HG03064 (cell line): Measurements from ENCODE around the gene SSBP3.

ENCODE experiments used
- ATAC-seq: cut with Tn5 transposase; IDR thresholded peaks from one replicate; pipeline ENCODE4 v1.9.1; 2021; ENCODE audit warnings: low read depth; ENCODE audit not compliant: unreplicated experiment

Gene SSBP3

DNA sequence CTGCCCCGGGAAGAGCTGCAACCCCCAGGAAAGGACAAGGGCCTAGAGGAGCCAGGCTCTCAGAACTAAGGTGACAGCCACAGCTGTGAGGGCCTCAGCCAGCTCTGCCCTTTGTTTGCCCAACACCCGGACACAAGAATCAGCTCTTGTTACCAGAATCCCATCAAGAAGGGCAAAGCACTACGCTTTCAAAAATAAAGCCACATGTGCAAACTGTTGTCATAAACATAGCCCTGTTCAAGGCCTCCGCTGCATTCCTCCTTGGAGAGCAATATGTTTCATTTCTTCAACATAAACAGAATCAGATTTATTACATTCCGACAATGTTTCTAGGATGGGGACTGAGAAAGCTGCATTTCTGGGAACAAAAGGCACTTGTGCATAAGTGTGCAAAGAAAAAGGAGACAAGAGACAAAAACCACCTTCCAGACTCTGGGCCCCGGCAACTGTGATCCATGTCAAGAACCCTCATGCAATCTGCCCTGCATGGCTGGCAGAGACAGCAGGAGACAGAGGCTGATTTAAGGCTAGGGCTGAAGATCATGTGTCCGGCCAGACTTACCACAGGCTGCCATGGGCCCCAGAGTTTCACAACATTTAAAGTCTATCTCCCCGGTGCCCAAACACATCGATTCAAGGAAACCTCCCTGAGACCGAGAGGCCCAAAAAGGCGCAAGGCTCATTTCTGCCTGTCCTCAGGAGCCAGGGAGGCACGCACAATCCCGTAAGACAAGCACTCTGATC lies 71.0 kb downstream of the SSBP3 start:
- no peak for ATAC-seq

DNA sequence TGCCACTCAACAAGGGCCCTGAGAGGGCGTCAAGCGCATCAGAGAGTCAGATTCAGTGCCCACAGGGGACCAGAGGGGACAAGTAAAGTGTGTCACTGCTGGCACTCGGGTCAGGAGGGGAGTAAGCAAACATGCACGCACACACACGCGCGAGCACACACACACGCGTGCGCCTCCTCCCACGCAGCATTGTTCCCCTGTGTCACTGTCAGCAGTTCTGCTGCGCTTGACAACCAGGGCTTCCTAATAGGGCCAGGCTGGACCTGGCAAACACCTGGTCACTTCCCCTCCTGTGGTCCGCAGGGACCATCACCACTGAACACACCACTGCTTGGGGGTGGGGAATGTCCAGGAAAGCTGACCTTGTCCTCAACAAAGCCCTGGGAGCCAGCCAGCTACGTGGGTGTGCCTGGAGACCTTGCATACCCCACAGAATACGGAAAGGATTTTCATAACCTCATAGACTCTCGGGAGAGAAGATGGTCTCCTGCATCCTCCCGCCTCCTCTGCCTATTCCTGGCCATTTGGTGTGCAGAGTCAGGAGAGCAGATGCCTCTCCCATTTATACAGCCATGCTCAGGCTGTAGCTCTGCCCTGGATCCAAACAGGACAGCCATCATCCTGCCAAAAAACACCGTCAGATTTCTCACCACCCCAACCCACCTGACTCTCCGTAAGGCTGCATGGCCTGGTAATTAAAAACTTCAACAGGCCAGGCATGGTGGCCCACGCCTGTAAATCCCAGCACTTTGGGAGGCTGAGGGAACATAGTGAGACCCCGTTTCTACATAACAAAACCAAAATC lies 73.2 kb downstream of the SSBP3 start:
- no peak for ATAC-seq

DNA sequence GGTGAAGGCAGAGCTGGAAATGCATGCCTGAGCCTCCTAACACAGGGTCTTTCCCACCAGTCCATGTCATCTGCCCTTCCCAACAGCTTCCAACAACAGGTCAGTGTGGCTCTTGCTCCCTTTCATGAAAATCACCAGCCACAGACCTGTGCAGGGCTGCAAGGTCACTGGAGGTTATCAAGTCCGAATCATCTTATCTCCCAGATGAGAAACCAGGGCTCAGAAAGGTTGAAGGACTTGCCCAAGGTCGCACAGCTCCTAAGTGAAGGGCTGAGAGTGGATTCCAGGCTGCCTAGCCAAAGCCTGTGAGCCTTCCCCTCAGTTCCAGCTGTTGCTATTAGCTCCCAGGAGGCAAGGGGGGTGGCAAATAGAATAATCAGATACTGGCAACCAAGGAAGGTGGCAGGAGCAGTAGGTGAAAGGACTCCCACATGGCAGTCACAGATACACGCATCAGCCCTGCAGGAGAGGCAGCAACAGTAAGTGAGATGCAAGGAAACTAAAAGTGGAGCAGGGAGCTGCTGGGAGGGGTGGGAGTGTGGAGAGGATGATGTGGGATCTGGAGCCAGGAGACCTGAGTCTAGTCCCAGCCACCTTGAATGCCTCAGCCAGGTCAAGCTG lies 74.2 kb downstream of the SSBP3 start:
- ATAC-seq: no peak

GRCh38 chr1:54331091-54331772 lies 75.0 kb downstream of the SSBP3 start:
- no peak for ATAC-seq

GRCh38 chr1:54329312-54330003 lies 76.7 kb downstream of the SSBP3 start:
- no peak for ATAC-seq

DNA sequence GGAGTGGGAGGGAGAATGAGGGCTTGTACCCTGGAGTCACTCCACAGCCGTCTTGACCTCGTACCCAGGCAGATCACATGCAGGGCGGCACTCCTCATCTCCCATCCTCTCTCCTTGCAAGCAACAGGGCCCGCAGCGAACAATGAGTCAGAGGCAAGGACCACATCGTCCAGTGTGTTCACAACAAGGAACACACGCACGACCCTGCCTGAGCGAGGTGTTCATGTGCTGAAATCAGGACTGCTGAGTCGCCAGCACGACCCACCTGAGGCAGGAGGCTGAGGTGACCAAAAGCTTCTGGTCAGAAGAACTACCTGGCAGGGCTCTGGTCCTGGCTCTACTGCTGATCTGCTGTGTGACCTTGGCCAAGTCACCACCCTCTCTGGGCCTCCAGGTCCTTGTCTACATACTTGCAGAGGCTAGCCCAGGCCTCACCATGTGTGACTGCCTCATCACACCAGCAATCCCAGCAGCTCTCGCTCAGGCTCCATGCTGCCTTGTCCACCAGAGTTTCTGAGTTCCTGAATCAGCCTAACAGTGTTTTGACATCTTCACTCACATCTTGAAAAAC lies 78.0 kb downstream of the SSBP3 start:
- ATAC-seq: no peak

DNA sequence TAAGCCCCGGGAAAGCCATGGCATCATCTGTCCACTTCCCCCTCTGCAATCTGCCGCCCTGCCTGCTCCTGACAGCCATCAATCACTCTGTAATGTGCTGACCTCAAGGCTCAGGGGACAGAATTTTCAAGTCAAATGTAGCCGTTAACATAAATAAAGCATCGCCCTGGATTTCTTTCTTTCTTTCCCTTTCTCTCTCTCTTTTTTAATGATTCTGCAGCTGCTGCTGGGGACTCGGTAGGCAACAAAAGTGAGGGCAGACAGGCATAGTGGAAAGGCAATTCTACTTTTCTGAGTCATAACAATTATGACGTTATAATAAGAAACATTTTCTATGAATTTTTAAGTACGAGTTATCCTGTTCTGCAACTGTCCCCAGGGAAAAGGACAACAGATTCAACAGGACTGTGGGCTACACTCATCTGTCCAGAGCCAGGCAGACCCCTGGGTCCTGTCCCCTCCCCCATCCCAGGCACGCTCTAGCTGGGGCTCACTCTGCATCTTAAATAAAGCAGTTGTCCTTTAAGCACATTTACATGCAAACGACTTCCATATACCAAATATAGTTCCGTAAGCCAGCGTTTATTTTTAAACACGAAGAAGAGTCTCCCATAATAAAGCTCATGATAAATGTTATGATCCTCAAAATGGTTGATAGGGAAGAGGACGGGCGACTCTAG lies 78.7 kb downstream of the SSBP3 start:
- ATAC-seq: no peak

DNA sequence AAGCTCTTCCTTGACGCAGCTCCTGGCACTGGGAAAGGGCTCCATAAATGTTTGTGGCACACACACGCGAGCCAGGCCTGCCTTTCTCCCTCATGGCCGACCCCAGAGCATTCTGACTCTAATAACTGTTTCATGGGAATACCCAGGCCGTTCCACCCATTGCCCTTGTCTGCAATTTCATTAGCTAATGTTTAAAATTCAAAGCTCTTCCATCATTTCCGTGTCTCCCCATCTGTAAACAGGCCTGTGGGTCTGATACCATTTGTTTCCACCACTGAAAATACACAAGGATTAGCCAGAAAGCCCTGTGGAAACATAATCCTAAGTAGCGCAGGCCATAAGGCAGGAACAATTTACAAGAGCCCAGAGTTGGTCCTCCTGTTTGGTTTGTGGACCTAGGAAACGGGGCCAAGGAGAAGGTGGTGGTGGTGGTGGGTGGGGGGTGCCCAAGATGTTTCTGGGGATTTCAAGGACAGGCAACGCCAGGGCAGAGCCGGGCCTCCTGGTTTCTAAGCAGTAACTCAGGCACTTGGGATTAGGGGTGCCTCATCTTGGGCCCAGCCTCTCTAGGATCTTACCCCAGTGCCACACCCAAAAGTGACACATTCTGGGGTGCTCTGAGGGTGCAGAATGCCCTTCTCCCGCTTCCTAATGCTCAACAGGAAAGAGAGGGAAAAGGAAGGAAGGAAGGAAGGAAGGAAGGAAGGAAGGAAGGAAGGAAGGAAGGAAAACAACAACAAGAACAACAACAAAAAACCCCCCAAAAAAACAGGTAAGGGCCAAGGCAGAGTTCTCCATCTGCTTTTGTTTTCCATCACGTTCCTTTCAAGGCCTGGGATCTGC lies 79.4 kb downstream of the SSBP3 start:
- no peak for ATAC-seq

DNA sequence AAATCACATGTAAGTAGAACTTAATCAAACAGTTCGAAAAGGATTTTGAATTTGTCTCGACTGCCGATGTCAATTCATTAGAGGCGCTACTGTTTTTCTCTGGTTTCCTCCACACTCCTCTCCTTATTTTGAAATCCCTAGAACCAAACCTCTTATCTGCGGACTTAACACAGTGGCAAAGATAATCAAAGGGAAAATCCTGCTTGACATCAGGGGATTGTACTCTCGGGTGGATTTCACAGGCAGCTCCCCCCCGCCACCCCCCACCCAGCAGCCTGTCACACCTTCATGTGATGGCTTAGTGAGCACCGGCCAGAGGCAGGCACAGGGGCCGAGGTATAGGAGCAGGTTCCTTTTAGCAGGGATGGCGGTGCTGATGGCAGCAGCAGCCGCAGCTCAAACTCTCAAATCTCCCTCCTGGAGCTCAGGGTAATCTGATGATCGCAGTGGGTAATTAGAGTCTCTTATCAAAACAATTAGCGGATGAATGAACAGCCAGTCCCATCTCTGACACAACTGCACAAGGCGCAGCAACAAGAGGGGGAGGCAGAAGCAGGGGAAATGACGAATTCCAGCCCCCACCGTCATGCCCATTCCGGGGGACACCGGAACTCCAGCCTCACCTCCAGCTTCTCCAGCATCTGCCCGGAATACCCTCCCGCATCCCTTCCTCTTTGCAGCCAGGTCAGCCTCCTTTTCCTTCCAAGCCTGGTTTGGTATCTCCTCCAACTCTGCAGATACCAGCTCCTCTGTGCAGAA lies 80.3 kb downstream of the SSBP3 start:
- ATAC-seq: no peak

- ATAC-seq: no peak
Observed at GRCh38 chr1:54325284-54325683, 80.9 kb downstream of the SSBP3 start.

DNA sequence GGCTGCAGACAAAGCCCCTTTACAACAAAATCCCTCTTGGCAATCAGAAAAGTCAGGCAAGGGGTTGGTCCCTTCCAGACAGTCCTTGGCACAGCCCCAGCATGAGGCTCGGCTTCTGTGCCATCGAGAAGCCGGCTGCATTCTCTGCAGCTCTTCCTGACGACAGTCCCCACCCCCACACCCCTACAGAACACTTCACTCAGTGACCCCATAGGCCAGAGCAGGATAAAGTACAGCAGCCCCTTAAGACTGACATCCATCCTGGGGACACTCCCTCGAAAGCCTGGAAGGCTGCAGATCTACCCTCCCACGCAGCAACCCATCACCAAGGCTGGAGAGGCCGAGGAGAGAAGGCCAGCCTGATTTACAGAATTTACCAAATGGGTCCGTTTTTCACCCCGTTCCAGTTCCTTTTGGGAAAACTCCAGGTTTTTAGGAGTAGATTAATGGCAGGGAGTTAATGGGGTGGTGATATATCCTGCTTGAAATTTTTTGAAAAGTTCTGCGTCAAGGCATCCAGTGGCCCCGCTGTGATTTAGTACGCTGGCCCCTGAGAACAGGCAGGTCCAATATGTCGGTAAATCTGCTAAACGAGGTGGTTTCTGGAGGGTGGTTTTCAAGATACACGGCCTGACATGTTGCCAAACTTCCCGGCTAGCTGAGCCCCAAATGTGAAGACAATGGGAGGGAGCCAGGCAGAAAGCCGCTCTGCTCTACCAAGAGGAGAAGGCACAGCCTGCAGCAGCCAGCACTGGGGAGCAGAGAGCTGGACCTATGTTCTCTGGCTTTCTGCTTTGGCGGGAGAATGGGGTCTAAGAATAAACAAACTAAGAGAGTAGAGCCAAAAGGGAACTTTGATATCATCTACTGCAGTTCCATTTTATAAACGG lies 81.7 kb downstream of the SSBP3 start:
- ATAC-seq: no peak

- ATAC-seq: no peak
Observed at GRCh38 chr1:54323921-54324250, 82.3 kb downstream of the SSBP3 start.

- ATAC-seq: no peak
Observed at GRCh38 chr1:54323324-54323739, 82.9 kb downstream of the SSBP3 start.

- no peak for ATAC-seq
Observed at GRCh38 chr1:54318246-54318814, 87.9 kb downstream of the SSBP3 start.

- no peak for ATAC-seq
Observed at GRCh38 chr1:54317084-54317483, 89.1 kb downstream of the SSBP3 start.

DNA sequence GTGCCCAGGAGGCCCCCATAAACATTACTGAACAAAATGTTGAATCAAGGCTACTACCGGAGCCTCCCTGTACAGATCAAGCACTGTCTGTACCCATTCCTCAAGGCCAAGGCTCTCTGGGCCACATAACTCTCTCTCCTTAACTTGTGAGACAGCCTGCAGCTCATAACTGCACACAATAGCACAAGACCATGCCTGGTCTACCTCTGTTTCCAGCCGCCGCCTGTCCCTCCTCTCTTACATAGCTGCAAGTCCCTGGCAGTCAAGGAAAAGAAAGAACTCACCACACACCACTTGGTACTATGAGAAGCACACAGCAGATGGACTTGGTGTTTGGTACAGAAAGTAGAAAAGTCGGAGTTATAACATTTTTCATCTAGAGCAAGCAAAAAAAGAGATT lies 91.1 kb downstream of the SSBP3 start:
- no peak for ATAC-seq

DNA sequence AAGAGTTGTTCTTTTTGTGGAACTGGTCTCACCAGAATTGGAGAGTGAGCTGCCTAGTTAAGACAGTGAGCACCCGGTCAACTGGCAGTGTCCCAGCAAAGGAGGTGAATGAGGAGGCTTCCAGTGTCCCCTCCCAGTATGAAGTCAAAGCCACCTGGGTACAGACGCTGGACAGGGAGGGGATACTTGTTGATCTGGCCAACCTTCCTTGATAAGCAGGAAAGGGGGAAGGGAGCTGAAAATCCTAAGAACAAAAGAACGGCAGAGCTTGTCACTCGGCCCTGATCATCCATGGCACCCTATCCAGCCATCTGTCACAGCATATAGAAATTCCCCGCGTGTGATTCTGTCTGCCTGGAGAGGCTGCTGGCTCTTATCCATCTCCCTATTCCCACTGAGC lies 91.5 kb downstream of the SSBP3 start:
- ATAC-seq: no peak
